ENCODE results near the gene CD248. TPM values are rescaled to one million over a fixed set of nuclear protein-coding genes. Genes with fewer than 3 reads are reported as not detected.

CD248 gene
- total and polyA plus RNA-seq, 3 donors from 2014 or later: 3.9 to 35.5 (median 6.4) TPM

GRCh38 chr11:66294626-66295620 is 21.9 kb downstream of the CD248 start:
- Histone ChIP-seq H3K36me3 (ENCODE audit: low read depth, missing control alignments) (no peaks in the 10 kb centered on the region), H3K4me1 (peaks cover 8% of the 10 kb centered on the region), H3K27ac (no peak overlapping the region), H3K9me3 (no peaks in the 10 kb centered on the region), H3K4me3 (peak overlapping the region; percentile 15 to 26), H3K27me3 (no peaks in the 10 kb centered on the region)
- no peak for DNase-seq
- TF ChIP-seq CTCF (IDR thresholded peaks at IDR 0.05) (no peak), POLR2A (IDR thresholded peaks at IDR 0.05) (no peak)
- intact Hi-C loops (cut with DNase I; ENCODE audit: low total_unique reads): no loop called here
- 64 to 74% methylated on average over 13 to 114 of the region's 123 CpGs for WGBS, 2 donors

GRCh38 chr11:66293777-66294625 is 22.8 kb downstream of the CD248 start:
- no peak for TF ChIP-seq POLR2A (IDR thresholded peaks at IDR 0.05)
- no peak for TF ChIP-seq CTCF (IDR thresholded peaks at IDR 0.05)
- Histone ChIP-seq H3K4me1 (peaks cover 12% of the 10 kb centered on the region), H3K27me3 (no peaks in the 10 kb centered on the region), H3K27ac (no peak overlapping the region), H3K36me3 (ENCODE audit: low read depth, missing control alignments) (no peaks in the 10 kb centered on the region), H3K4me3 (peak overlapping the region; percentile 15 to 26), H3K9me3 (no peaks in the 10 kb centered on the region)
- 68 to 74% methylated on average over 5 to 30 of the region's 30 CpGs for WGBS, 2 donors
- intact Hi-C loops (cut with DNase I; ENCODE audit: low total_unique reads): no loop called here
- no peak for DNase-seq

GRCh38 chr11:66293352-66293751 is 23.5 kb downstream of the CD248 start:
- Histone ChIP-seq H3K4me1 (peaks cover 12% of the 10 kb centered on the region), H3K9me3 (no peaks in the 10 kb centered on the region), H3K27me3 (no peaks in the 10 kb centered on the region), H3K4me3 (no peak overlapping the region), H3K36me3 (ENCODE audit: low read depth, missing control alignments) (no peaks in the 10 kb centered on the region), H3K27ac (no peak overlapping the region)
- intact Hi-C loops (cut with DNase I; ENCODE audit: low total_unique reads): no loop called here
- TF ChIP-seq POLR2A (IDR thresholded peaks at IDR 0.05) (no peak), CTCF (IDR thresholded peaks at IDR 0.05) (no peak)
- 56 to 73% methylated on average over 4 of the region's 4 CpGs for WGBS, 2 donors
- DNase-seq: no peak

GRCh38 chr11:66292543-66293332 is 24.1 kb downstream of the CD248 start:
- peaks cover 18% of the 10 kb centered on the region for H3K4me1 ChIP-seq

More at GRCh38 chr11:66292543-66293332, 24.1 kb downstream of the CD248 start:
- no peak overlapping the region for H3K4me3 ChIP-seq
- intact Hi-C loops (cut with DNase I; ENCODE audit: low total_unique reads): no loop called here
- no peaks in the 10 kb centered on the region for H3K36me3 ChIP-seq (ENCODE audit: low read depth, missing control alignments)
- H3K9me3 ChIP-seq: no peaks in the 10 kb centered on the region
- H3K27ac ChIP-seq: no peak overlapping the region
- WGBS, 2 donors: 27 to 44% methylated on average over 11 to 17 of the region's 17 CpGs
- DNase-seq: no peak
- H3K27me3 ChIP-seq: no peaks in the 10 kb centered on the region
- TF ChIP-seq CTCF (IDR thresholded peaks at IDR 0.05) (no peak), POLR2A (IDR thresholded peaks at IDR 0.05) (no peak)

All from testis (tissue), 3 donors.